ENCODE results near the gene UBAC2.
"Not testable (repeated sequence)": the region's sequence is repeated elsewhere in the genome, so short reads cannot be mapped to it uniquely, and the experiment has no call there.

UBAC2 gene

DNA sequence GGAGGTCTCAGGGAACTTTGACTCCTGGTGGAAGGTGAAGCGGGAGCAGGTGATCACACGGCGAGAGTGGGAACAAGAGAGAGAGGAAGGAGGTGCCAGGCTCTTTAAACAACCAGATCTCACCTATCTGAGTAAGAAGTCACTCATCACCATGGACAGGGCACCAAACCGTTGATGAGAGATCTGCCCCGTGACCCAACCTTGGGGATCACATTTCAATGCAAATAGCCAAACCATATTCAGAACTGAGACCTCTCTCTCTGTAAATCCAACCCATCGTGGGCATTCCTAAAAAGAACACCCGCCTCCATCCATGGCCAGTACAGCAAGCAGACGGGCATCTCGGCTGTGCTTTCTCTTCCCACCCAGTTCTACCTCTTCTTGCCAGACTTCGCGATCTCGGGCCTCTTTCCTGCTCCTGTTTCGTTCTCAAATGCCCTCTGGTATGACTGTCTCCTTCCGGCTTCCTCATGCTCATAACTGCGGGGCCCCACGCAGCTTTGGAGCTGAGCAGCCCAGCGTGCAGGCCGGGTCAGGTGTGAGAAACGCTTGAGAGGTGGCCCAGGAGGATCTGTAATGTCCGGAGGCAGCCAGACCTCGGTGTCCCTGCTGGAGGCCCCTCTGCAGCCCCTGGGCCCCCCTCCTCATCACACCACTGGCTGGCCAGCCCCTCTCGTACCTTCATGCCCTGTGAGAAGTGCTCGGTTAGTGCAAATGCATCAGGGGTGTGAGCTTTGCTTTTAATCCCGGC lies 203.5 kb downstream of the UBAC2 start:
- no peak for DNase-seq

DNA sequence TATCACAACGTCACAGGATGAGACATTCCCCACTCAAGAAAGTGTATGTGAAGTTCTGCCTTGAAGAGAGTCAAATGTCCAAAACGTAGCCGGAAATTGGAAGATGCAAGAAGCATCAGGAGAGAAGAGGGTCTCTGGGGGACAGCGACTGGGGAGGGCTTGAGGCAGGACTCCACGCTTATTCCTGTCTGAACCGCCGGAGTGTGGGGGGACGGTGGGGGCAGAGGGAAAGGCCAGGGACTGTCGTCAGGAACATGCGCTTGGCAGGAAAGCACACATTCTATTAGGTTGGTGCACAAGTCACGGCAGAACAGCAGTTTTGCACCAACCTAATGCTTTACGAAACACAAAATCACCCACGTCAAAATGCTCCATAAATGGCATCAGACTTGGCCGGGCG lies 205.3 kb downstream of the UBAC2 start:
- DNase-seq, result no peak

DNA sequence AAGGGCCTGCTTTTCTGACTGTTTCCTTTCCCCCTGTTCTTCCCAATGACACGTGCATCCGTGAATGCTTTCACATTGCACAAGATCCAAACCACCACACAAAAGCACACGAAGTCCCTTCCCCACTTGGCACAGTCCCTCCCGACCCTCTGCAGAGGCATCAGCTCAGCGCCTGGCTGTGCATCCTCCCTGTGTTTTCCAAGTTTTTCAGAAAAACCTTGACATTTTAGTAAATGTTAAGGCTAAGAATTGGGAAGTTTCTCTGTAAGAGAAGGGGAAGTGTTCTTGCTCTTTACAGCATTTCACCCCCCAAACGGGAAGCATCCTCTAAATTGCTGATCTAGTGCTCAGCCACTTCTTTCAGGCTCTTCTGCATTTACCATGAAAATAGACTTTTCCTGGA lies 206.1 kb downstream of the UBAC2 start:
- DNase-seq, result no peak

DNA sequence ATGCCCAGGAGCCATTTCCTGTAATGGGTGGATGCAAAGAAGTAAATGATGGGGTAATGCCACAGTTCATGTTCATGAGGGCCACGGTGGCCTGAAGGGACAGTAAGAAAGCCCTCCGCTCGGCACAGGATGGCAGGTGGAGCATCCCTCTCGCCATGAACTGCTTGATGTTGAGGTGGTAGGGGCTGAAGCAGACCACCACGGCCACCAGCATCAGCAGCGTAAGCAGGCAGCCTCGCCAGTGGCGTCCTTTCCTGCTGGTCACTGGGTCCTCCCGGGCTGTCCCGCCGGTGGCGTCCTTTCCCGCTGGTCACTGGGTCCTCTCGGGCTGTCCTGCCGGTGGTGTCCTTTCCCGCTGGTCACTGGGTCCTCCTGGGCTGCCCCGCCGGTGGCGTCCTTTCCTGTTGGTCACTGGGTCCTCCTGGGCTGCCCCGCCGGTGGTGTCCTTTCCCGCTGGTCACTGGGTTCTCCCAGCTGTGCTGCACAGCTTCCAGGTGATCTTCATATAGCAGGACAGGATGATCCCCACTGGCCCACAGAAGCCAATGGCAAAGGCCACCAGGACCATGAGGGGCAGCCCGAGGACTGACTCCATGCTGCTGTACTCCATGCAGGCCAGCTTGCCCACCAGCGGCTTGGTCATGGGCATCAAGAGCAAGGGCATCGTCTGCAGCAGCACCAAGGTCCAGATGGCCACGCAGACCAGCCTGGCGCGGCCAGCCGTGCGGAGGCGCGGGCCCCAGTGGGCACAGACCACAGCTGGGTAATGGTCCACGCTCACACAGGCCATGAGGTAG lies 207.4 kb downstream of the UBAC2 start:
- DNase-seq, result no peak

DNA sequence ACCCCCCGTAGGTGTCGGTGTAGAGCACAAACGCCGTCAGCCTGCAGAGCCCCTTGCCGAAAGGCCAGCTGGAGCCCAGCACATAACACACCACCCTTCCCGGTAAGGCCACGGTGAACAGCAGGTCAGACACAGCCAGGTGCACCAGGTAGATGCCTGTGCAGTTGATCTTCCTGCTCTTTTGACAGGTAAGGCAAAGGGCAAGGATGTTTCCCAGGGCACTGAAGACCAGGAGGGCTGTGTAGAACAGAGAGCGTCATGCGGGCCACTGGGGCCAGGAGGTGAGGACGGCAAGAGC lies 208.0 kb downstream of the UBAC2 start:
- no peak for DNase-seq

DNA sequence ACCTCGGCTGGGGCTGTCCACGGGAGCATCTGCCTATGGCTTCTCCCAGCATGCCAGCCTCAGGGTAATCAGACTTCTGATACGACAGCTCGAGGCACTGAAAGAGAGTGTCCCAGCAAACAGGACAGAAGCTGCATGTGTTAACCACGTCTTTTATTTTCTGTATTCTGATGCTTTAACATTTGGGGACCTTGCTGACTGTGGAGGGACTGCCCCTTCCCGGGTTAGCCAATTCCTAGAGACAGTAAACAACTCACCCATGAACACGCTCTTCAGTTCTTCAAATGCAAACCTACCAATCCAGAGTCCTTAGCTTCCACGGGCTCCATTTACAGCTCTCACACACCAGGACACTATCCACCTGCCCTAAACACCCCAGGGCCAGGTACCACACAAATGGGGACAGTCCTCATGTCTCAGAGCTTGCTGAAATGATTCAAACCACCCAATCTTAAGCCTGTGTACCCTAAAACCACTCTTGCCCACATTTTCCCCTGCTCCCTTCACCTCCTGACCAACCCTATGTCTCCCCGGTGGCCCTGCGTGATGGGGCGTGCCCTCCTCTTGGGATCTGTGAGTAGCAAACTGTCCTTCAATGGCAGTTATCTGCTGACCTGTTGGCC lies 208.9 kb downstream of the UBAC2 start:
- not testable (repeated sequence) for DNase-seq

DNA sequence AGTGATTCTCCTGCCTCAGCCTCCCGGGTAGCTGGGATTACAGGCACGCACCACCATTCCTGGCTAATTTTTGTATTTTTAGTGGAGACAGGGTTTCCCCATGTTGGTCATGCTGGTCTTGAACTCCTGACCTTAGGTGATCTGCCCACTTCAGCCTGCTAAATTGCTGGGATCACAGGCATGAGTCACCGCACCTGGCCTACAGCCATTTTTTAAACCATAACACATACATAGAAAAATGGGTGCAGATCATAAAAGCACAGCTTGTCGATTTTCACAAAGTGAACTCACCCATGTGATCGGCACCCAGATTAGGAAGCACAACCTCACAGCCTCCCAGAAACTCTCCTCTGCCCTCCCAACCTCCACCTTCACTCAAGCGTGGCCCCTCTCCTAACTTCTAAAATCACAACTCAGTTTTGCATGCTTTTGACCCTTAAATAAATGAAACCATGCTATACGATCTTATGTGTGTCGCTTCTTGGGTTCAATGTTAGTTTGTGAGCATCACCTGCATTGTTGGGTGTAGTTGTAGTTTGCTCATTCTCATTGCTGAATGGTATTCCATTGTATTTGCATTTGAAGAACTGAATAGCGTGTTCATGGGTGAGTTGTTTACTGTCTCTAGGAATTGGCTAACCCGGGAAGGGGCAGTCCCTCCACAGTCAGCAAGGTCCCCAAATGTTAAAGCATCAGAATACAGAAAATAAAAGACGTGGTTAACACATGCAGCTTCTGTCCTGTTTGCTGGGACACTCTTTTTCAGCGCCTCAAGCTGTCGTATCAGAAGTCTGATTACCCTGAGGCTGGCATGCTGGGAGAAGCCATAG lies 210.2 kb downstream of the UBAC2 start:
- DNase-seq, result not testable (repeated sequence)

DNA sequence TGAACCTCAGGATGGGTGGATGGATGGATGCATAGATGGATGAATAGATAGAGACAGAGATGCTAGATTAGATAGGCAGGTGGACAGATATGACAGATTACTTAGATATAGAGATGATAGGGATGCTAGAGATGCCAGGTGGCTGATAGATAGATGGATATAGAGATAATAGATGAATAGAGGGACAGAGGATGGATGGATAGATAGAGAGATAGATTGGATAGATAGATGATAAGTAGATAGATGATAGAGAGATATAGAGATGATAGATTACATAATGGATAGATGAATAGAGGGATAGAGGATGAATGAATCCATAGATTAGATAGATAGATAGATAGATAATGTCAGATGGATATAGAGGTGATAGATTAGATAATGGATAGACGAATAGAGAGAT lies 212.2 kb downstream of the UBAC2 start:
- DNase-seq, result no peak

DNA sequence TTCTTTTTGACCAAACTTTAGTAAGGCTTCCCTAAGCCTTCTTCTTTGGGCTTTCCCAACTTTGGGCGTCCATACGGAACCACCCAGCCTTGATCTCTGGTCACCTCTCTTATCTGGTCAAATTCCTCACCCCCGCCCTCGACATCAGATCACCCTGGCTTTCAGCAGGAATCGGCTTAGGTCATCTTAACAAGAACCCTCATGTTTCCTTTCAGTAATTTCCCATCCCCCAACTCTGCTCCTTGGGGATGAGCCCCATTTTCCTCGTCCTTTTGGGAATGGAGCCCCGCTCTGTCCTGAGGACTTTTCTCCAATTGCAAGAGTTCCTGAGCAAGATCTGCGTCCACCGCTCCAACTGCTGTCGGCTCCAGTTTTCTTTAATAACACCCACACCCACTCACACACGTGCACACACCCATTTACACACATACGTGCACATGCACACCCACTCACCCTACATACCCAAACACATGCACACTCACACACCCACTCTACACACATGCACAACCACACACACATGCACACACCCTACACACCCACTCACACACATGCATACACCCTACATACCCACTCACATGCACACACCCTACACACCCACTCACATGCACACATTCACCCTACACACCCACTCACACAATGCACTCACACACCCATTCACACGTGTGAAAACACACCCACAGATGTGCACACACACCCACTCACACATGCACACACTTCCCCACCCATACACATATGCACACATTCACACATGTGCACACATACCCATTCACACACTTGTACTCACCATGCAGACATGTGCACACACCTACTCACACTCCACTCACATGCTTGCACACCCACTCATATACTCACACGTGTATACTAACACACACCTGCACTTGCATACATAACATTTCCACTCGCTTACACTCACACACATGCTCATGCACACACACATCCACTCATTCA lies 213.7 kb downstream of the UBAC2 start:
- no peak for DNase-seq

DNA sequence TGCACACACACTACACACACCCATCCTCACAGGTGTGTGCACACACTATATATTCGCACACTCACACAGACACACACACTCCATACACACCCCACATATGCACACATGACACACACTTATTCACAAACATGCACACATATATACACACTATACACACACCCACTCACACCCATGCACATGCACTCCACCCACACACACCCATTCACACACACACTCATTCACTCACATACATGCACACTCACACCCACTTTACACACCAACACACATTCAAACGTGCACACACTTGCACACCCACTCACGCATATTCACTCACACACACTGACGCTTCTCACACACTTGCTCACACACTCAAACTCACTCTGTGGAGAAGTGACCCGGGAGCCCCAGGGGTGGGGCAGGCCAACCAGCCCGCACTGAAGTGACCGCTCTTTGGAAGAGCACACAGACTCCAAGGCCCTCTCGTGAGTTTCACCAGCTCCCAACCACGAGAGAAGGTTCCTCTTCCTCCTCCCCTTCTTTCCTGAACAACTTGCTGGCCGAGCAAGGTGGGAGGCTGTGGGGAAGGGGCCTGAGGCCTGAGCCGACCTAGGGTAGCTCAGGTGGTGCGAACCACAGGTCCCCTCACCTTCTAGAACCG lies 214.5 kb downstream of the UBAC2 start:
- DNase-seq, result no peak

DNA sequence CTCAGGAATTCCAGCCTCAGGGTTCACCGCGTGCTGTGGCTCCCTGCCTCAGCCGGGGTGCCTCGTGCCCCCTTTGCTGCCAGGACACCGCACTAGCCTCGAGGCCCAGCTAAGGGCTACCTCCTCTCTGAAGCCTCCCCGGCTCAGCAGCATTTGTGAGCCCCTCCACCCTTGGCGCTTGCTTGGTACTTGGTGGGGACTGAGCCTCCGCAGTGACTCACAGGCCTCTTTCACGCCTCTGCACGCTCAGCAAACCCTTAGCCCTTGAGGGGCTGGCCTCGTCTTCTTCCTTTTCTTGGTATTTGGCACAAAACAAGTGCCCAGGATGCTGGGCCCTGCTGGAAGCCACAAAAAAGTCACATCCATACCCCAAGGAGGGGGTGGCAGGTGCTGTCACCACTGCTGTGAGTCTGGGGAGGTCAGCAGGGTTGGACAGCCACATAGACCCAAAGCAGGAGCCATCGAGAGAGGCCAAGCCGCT lies 215.2 kb downstream of the UBAC2 start:
- no peak for DNase-seq

DNA sequence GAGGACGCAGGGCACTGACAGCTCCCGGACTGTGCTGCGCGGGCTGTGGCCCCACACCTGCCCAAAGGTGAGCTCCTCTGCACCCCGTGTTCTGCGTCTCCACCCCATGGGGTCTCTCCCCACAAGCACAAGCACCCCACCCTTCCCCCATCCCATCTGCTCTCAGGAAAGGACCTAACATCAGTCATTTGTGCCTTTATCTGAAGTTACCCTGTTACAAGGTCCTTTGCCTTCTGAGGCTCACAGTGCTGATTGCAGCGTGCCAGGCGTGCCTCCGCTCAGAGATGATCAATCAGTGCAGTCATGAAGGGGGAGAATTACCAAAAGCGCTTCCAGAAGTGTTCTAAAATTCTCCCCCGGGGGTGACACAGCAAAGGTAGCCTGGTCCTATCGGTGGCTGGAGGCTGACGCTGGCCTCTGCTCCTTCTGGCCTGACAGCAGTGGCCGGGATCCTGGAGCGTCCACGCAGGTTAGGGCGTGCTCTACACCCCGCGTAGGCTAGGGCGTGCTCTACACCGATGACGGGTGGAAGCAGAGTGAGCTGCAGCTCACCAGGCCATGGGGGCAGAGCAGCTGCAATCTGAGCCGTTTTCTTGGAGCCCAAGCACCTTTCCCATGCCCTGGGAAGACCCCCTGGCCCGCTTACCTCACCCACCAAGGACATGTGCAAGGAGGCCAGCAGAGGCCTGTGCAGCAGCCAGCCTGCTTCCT lies 215.9 kb downstream of the UBAC2 start:
- no peak for DNase-seq

DNA sequence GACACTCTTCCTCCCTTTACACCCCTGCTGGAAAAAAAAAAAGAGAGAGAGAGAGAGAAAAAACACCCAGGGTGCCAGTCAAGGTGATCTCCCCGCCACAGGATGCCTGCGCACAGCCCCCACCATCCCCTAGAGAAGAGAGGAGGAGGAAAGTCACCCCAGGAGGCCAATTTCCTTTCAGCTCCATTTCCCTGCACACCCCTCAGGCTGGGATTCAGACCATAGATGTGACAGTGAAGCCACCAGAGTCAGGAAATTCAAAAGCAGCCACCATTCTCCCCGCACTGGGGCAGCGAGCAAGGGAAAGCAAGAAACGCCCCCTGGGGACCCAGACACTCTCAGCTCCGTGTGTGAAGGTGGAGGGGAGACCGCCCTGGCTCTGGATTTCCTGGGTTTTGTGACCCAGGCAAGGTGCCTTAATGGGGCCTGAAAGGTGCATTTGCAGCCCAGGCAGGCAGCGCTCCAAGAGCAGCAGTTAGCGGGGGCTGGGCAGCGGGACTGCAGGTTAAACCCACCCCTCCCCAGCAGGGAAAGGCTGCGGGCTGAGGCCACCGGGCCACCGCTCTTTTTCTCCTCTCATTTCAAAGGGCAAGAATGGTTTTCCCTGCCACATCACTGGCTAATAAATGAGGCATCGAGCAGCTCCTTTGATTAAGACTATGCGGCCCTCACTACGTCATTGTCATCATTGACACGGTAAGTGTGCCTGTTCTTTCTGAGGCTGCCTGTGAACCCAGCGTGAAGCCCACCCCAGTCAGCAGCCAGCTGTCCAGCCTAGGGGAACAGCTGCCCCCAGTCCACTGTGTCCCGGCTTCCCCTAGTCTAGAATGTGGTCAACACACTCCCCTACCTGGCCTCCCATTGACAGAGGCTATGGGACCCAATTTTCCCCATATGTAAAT lies 216.8 kb downstream of the UBAC2 start:
- no peak for DNase-seq

DNA sequence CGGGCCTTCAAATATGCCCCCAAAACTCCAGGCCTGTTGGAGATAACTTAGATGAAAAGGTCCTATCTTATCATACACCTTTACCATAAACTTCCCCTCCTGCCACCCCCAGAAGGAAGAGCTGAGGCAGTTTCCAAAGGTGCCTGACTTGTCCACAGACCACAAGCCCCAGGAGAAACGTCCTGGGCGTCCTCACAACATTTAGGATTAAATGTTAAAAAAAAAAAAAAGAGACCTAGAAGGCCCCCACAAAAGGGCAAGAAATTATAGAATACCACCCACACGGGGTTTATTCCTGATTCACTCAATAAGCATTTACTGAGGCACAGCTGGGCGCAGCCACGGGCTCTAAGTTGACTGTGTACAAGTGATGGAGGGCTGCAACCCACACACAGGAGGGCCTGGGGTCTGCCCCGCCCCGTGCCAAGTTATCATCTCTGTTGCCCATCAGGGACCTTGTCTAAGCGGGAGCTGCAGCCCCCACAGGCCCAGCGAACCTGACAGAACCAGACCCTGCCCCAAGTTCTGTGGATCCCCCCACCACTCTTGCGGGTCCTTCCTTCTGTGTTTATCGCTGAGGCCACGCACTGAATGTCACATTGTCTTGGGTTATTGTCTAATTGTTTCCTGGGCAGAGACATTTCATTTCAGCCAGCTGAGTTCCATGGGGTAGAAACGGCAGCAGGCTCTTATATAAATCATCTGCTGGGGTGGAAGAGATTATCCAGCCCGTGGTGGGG lies 217.6 kb downstream of the UBAC2 start:
- DNase-seq, result no peak

DNA sequence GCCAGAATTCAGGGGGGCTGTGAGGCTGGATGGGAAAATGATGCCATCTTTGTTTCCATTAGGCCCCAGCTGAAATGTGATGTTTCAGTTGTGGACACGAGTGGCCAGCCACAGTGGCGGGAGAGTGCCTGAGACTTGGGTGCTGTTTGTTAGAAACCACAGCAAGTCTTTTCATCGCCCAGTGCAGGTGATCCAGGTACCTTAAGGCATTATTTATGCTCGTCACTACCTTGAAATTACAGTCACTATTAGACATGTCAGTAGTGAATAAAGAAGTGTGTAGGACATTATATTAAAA lies 218.1 kb downstream of the UBAC2 start:
- DNase-seq, result no peak

DNA sequence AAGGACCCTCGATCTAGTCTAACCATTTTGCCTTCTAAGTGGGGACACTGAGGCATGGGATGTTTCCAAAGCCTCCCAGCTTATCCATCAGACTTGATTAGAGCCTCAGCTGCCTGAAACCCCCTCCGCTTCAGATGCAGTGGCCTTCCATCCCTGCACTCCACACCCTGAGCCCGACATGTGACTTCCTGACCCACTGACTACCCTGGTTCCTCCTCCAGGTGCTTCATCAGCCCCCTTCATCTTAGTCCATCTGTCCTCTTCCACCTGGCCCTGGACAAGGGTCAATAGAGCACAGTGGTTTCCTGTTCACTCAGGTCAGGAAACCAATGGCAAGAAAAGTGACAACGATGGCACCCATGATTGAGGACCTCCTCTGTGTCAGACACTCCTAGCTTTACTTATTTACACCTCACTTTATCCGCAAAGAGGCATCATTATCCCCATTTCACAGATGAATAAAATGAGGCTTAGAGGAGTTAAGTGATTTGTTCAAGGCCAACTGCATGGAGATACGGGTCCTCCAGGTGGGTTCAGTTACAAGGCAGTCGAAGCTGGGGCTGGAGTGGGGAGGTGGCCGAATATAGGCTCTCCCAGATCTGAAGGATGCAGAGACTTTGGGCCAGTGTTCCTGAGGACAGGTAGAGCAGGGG lies 219.1 kb downstream of the UBAC2 start:
- no peak for DNase-seq

DNA sequence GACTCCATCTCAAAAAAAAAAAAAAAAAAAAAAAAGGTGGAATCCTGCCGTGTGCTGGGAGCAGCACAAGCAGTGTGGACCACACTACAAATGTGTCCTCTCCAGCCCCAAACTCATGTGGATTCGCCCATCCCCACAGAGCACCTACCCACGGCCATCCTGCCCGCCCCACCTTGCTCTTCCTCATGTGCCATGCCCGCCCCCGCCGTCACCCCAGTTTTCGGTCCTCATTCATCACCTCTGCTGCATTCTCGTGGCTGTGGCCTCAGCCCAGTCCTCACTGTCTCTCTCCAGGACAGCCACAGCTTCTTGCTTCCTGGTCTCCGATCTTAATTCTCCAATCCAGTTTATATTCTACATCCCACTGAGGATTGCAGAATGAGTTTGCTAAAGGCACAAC lies 220.6 kb downstream of the UBAC2 start:
- DNase-seq, result no peak

DNA sequence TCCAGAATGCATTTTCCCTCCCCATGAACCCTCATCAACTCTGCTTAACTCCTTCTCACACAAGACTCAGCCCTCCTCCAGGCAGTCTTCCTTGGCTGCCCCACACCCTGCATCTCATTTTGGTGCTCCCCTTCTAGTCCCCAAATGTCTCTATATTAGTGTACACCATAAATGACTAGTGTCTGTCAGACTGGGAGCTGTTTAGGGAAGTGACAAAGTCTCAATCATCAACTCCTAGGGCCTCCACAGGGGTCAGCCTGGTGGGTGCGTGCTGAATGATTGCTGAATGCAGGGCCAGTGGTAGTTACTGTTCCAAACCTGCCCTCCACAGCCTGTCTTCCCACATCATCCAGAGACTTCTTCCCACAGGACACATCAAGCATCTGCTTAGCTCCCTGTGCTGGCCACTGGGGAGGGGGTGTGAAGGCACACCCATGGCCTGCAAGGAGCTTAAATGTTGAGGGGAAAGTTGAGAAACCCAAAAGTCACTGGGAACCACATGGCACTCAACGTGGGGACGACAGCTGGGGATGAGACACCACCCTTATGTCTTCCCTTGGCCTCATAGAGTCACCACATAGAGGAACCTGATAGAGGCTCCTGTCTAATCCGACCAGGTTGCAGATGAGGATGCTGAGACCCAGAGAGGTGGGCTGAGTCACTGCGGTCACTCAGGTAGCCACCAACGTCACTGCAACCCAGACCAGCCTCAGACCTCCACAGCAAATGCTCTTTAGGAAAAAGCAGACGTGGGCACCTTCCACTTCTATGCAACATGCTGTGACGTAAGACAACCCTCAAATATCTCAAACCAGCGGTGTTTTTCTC lies 221.3 kb downstream of the UBAC2 start:
- no peak for DNase-seq
